ENCODE results near the gene SSBP3. TPM values are rescaled to one million over a fixed set of nuclear protein-coding genes. Genes with fewer than 3 reads are reported as not detected.
A peak's percentile ranks its signal among the peaks of the same experiment; 100 is the strongest.

SSBP3 gene
- total RNA-seq, 1 experiment from 2014 or later = 115 TPM

- no peak for TF ChIP-seq AFF4 (CRISPR knock-in tag; IDR thresholded peaks at IDR 0.05; ENCODE audit: borderline replicate concordance)
- TF ChIP-seq GRHL2 (CRISPR knock-in tag; IDR thresholded peaks at IDR 0.05; ENCODE audit: insufficient replicate concordance, severe bottlenecking) = no peak
- no peak for TF ChIP-seq NFE2L1 (CRISPR knock-in tag; IDR thresholded peaks at IDR 0.05)
- no peak for TF ChIP-seq SOX15 (CRISPR knock-in tag; IDR thresholded peaks at IDR 0.05)
- TF ChIP-seq ZNF416 (CRISPR knock-in tag; IDR thresholded peaks at IDR 0.05) = no peak
Measured at GRCh38 chr1:54245501-54245900, 160.7 kb downstream of the SSBP3 start (continued).

DNA sequence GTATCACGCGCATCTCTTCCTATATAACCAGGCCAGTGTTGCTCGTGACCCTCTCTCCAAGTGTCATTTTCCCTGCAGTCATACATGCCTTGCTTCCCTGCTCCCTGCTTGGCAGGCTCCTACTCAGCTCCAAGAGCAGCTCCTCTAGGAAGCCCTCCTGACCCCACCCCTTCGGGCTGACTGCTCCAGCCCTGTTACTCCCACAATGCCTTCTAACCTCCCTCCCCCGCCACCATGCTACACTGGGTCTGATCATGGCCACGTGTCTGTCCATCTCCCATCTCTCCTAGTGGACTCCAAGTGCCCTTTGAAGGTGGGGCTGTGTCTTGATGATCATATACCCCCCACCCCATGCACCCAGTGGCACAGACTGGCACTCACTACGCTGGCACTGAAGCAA, 161.5 kb downstream of the SSBP3 start:
- H3K4me3 Mint-ChIP-seq = no peak overlapping the region
- no peaks in the 10 kb centered on the region for H3K4me1 Mint-ChIP-seq
- H3K27ac Mint-ChIP-seq = peak overlapping the region; percentile 67
- H3K27me3 Mint-ChIP-seq (ENCODE audit: low read depth) = no peaks in the 10 kb centered on the region
- TF ChIP-seq ZBTB43 (CRISPR knock-in tag; IDR thresholded peaks at IDR 0.05) (no peak), TCF7 (CRISPR knock-in tag; IDR thresholded peaks at IDR 0.05; ENCODE audit: low read depth) (no peak), SMAD3 (CRISPR knock-in tag; IDR thresholded peaks at IDR 0.05; ENCODE audit: borderline replicate concordance) (no peak), FOXJ3 (CRISPR knock-in tag; IDR thresholded peaks at IDR 0.05; ENCODE audit: borderline replicate concordance) (no peak), ZNF263 (CRISPR knock-in tag; IDR thresholded peaks at IDR 0.05; ENCODE audit: low read depth) (no peak), ZNF416 (CRISPR knock-in tag; IDR thresholded peaks at IDR 0.05) (no peak), JAZF1 (CRISPR knock-in tag; IDR thresholded peaks at IDR 0.05) (no peak), ZNF219 (CRISPR knock-in tag; IDR thresholded peaks at IDR 0.05; ENCODE audit: borderline replicate concordance) (no peak)
- TF ChIP-seq, protein P1, sequence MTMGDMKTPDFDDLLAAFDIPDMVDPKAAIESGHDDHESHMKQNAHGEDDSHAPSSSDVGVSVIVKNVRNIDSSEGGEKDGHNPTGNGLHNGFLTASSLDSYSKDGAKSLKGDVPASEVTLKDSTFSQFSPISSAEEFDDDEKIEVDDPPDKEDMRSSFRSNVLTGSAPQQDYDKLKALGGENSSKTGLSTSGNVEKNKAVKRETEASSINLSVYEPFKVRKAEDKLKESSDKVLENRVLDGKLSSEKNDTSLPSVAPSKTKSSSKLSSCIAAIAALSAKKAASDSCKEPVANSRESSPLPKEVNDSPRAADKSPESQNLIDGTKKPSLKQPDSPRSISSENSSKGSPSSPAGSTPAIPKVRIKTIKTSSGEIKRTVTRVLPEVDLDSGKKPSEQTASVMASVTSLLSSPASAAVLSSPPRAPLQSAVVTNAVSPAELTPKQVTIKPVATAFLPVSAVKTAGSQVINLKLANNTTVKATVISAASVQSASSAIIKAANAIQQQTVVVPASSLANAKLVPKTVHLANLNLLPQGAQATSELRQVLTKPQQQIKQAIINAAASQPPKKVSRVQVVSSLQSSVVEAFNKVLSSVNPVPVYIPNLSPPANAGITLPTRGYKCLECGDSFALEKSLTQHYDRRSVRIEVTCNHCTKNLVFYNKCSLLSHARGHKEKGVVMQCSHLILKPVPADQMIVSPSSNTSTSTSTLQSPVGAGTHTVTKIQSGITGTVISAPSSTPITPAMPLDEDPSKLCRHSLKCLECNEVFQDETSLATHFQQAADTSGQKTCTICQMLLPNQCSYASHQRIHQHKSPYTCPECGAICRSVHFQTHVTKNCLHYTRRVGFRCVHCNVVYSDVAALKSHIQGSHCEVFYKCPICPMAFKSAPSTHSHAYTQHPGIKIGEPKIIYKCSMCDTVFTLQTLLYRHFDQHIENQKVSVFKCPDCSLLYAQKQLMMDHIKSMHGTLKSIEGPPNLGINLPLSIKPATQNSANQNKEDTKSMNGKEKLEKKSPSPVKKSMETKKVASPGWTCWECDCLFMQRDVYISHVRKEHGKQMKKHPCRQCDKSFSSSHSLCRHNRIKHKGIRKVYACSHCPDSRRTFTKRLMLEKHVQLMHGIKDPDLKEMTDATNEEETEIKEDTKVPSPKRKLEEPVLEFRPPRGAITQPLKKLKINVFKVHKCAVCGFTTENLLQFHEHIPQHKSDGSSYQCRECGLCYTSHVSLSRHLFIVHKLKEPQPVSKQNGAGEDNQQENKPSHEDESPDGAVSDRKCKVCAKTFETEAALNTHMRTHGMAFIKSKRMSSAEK (CRISPR knock-in tag; IDR thresholded peaks at IDR 0.05; ENCODE audit: borderline replicate concordance) = no peak
- ATAC-seq = peak; percentile 31; the same call in 1 of the 2 replicates
- no peak for DNase-seq (ENCODE audit: low spot score)
- ChIA-PET POLR2A (no interaction called here), CTCF (interaction anchor here (0.6 kb wide), 1 partner anchor 244 kb away, joined by 3 read pairs; no protein-coding TSS in a partner anchor)
- H3K9me3 Mint-ChIP-seq = no peaks in the 10 kb centered on the region
- peaks cover 14% of the 10 kb centered on the region for H3K36me3 Mint-ChIP-seq

GRCh38 chr1:54243022-54243421, 163.2 kb downstream of the SSBP3 start:
- H3K27ac Mint-ChIP-seq = no peak overlapping the region; the same call in 1 of the 2 replicates
- H3K36me3 Mint-ChIP-seq = peaks cover 20% of the 10 kb centered on the region
- POLR2A ChIA-PET = no interaction called here
- no peaks in the 10 kb centered on the region for H3K27me3 Mint-ChIP-seq (ENCODE audit: low read depth)
- H3K4me3 Mint-ChIP-seq = no peak overlapping the region
- ATAC-seq (no peak), DNase-seq (ENCODE audit: low spot score) (no peak)
- H3K9me3 Mint-ChIP-seq = no peaks in the 10 kb centered on the region
- H3K4me1 Mint-ChIP-seq = no peaks in the 10 kb centered on the region
- CTCF ChIA-PET = no interaction called here
- TF ChIP-seq CREM (CRISPR knock-in tag; IDR thresholded peaks at IDR 0.05) = no peak
- TF ChIP-seq EMX1 (CRISPR knock-in tag; IDR thresholded peaks at IDR 0.05) = no peak
- no peak for TF ChIP-seq ZNF425 (CRISPR knock-in tag; conservative IDR thresholded peaks at IDR 0.05)
- TF ChIP-seq MYBL2 (CRISPR knock-in tag; IDR thresholded peaks at IDR 0.05) = no peak
- TF ChIP-seq, protein P2, sequence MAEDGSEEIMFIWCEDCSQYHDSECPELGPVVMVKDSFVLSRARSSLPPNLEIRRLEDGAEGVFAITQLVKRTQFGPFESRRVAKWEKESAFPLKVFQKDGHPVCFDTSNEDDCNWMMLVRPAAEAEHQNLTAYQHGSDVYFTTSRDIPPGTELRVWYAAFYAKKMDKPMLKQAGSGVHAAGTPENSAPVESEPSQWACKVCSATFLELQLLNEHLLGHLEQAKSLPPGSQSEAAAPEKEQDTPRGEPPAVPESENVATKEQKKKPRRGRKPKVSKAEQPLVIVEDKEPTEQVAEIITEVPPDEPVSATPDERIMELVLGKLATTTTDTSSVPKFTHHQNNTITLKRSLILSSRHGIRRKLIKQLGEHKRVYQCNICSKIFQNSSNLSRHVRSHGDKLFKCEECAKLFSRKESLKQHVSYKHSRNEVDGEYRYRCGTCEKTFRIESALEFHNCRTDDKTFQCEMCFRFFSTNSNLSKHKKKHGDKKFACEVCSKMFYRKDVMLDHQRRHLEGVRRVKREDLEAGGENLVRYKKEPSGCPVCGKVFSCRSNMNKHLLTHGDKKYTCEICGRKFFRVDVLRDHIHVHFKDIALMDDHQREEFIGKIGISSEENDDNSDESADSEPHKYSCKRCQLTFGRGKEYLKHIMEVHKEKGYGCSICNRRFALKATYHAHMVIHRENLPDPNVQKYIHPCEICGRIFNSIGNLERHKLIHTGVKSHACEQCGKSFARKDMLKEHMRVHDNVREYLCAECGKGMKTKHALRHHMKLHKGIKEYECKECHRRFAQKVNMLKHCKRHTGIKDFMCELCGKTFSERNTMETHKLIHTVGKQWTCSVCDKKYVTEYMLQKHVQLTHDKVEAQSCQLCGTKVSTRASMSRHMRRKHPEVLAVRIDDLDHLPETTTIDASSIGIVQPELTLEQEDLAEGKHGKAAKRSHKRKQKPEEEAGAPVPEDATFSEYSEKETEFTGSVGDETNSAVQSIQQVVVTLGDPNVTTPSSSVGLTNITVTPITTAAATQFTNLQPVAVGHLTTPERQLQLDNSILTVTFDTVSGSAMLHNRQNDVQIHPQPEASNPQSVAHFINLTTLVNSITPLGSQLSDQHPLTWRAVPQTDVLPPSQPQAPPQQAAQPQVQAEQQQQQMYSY (CRISPR knock-in tag; IDR thresholded peaks at IDR 0.05) = no peak

All from WTC11 (cell line).